Prostate gland (tissue), 2 donors: ENCODE results near the gene SGK1.
"Not testable (repeated sequence)": the region's sequence is repeated elsewhere in the genome, so short reads cannot be mapped to it uniquely, and the experiment has no call there.

Source experiments
- POLR2A ChIP-seq: fragments of 450-650 bp; IDR thresholded peaks from one replicate; pipeline ENCODE4 v1.6.1; 2016; ENCODE audit warnings: antibody characterized with exemption, mild to moderate bottlenecking
- TF ChIP-seq, protein P1 (sequence below), 4 experiments: fragments of 200-600 bp in 2 of 4; fragments of 450-650 bp in 2 of 4; sonication (generic) in 2 of 4; IDR thresholded peaks; 1 replicate in 3 of 4; 2 replicates in 1 of 4; pipeline ENCODE4 v1.5.1; 2016 to 2019; ENCODE audit warnings: antibody characterized with exemption in 4 of 4, mild to moderate bottlenecking in 2 of 4, moderate library complexity in 2 of 4

GRCh38 chr6:134276891-134277377, 41.0 kb downstream of the SGK1 start:
- TF ChIP-seq, protein P1, sequence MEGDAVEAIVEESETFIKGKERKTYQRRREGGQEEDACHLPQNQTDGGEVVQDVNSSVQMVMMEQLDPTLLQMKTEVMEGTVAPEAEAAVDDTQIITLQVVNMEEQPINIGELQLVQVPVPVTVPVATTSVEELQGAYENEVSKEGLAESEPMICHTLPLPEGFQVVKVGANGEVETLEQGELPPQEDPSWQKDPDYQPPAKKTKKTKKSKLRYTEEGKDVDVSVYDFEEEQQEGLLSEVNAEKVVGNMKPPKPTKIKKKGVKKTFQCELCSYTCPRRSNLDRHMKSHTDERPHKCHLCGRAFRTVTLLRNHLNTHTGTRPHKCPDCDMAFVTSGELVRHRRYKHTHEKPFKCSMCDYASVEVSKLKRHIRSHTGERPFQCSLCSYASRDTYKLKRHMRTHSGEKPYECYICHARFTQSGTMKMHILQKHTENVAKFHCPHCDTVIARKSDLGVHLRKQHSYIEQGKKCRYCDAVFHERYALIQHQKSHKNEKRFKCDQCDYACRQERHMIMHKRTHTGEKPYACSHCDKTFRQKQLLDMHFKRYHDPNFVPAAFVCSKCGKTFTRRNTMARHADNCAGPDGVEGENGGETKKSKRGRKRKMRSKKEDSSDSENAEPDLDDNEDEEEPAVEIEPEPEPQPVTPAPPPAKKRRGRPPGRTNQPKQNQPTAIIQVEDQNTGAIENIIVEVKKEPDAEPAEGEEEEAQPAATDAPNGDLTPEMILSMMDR (IDR thresholded peaks at IDR 0.05): not testable (repeated sequence)
- not testable (repeated sequence) for TF ChIP-seq POLR2A
